GM19455 (cell line): ENCODE measurements around the gene NEUROD6.

Experiments
- ATAC-seq: cut with Tn5 transposase; IDR thresholded peaks from one replicate; pipeline ENCODE4 v1.9.1; 2021; ENCODE audit not compliant: unreplicated experiment

Gene NEUROD6

DNA sequence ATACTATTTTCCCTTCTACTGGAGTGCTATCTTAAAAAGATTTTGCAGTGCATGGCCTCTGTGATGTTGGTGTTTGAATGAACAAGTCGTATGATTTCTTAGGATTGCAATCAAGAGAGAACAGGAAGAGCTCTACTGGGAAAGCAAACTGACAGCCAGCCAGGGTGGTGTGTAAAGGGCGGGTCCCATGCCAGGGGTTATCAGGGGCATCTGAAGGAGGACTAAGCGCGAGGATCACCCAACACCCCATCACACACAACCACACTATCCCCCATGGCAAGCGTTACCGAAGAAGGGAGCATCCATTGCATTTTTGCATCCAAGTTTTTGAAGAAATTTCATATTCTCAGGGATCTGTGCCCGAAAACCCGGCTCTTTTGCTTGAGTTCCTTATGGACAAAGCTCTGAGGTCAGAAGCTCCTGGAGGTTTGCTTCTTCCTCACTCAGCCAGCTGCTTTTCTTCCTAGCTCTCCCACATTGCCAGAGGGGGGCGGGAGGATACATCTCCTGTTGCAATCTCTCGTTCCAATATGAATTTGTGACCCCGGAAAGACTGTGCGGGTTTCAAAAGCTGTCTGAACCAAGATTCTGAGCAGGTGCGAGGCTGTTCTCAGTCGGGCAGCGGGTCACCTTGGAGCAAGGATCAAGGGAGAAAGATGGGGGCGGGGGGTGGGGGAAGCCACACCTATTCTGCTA is 5.2 kb downstream of the NEUROD6 start:
- no peak for ATAC-seq

GRCh38 chr7:31333291-31333690 is 7.2 kb downstream of the NEUROD6 start:
- ATAC-seq, result no peak

DNA sequence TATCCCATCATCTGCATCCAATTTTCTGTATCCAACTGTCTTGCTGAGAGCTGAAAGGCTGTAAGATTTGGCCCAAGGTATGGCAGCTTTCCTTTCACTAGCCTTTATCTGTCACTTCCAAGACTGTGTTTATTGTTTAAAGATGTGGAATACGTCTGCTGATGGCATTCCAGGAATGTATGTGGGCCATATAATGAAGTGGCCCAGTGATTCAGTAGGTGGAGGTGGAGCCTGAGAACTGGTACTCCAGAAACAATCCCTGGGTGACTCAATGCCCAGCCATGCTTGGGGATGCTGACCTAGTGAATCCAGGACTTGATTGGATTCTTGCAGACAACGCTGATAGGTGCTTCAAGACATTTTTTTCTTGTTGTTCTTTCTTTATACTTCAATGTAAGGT is 13.5 kb downstream of the NEUROD6 start:
- no peak for ATAC-seq

GRCh38 chr7:31326416-31326815 is 14.1 kb downstream of the NEUROD6 start:
- ATAC-seq, result no peak

GRCh38 chr7:31323101-31323500 is 17.4 kb downstream of the NEUROD6 start:
- ATAC-seq, result no peak

- ATAC-seq, result no peak
Observed at GRCh38 chr7:31320675-31321074, 19.9 kb downstream of the NEUROD6 start.

GRCh38 chr7:31318313-31318712 is 22.2 kb downstream of the NEUROD6 start:
- ATAC-seq, result no peak

- ATAC-seq, result no peak
Observed at GRCh38 chr7:31316876-31317275, 23.6 kb downstream of the NEUROD6 start.

- ATAC-seq, result no peak
Observed at GRCh38 chr7:31315758-31316157, 24.8 kb downstream of the NEUROD6 start.

DNA sequence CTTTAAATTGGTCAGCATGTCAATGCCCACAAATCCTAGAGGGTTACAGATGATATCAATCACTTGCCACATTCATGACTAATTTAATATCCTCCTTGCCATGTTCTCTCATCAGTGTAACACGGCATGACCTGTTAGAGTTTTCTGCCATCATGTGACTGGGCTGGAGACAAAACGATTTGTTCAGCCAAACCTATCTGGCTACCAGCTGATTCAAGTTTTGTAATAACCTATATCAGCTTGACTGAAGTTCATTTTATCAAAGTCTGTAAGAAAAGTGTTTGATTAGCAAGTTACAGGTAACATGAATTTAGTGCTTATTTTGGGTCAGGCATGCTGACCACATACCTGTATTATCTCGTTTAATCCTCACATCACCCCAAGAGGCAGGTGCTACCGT is 25.7 kb downstream of the NEUROD6 start:
- ATAC-seq, result no peak

DNA sequence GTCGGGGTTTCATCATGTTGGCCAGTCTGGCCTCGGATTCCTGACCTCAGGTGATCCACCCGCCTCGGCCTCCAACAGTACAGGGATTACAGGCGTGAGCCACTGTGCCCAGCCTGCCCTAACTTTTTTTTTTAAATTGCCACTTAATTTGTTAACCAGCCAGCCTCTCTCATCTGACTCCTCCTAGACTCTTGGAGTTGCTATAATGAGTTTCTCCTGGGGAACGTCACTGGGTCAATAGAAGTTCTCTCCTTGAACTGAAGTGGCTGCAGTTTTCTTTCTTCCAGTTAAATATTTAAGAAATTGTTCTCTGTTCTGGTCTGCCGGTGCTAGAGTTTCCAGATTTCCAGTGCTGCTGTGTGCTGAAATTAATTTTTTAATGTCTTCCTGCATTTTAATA is 27.6 kb downstream of the NEUROD6 start:
- no peak for ATAC-seq

GRCh38 chr7:31311552-31311951 is 29.0 kb downstream of the NEUROD6 start:
- ATAC-seq, result no peak

DNA sequence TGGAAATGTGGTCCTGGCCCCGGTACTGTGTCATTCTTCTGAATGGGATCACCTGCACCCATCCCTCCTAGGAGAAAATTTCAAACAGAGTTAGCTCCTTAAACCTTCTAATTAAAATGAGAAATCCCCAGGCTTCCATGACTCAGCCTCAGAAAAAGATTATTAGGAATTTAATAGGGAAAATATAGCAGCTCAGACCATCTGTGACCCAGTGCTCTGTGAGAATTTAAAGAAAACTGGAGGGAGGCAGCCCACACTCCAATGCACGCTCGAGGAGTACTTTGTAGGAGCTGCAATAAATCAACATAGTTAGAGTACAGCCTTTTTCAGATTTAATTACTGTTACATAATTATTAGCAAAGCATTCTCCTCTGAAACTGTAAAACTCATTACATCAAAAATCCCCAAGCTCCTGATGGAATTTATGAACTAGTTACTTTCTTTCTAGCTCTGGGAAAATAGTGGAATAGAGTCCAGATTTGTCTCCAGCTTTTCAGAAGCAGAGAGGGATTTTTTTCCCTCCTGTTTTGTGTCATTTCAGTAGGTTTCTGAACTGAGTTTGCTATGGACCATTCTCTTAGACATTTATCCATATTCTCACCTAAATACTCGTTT is 30.1 kb downstream of the NEUROD6 start:
- ATAC-seq, result no peak

- ATAC-seq, result no peak
Observed at GRCh38 chr7:31309407-31309806, 31.1 kb downstream of the NEUROD6 start.

DNA sequence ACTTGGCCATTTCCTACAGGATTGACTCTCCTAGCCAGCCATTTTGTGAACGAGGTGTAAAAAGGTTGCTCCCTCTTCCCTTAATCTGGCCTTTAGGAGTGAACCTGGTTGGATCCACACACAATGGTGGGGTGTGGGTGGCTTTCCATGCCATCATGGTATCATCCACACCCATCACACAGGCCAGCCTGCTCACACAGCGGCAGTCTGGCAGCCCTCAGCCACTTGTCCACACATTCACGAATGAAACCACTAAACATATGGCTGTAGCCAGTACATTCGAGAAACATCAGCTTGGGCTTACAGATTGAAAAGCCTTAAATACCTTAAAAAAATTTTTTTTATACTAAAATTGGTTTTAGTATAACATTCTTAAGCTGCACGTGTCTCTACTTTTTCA is 31.9 kb downstream of the NEUROD6 start:
- ATAC-seq, result no peak

DNA sequence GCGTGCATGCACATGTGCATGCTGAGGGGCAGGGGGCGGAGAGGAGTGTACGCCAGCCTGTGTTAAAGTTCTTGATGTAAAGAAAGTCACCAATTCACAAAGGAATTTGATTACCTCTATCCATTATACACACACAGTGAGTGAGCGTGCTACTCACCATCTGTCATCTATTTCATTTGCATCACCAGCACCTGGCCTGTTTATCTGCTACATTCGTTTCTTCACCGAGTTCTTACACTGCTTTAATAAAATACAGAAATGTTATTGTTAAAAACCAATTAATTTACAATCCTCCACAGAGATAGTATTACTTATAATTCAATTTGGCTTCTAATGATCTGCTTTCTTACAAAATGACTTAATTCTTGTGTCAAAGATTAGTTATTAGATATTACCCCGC is 32.6 kb downstream of the NEUROD6 start:
- ATAC-seq, result no peak

GRCh38 chr7:31305260-31305659 is 35.3 kb downstream of the NEUROD6 start:
- no peak for ATAC-seq

GRCh38 chr7:31304446-31304845 is 36.1 kb downstream of the NEUROD6 start:
- ATAC-seq, result no peak

DNA sequence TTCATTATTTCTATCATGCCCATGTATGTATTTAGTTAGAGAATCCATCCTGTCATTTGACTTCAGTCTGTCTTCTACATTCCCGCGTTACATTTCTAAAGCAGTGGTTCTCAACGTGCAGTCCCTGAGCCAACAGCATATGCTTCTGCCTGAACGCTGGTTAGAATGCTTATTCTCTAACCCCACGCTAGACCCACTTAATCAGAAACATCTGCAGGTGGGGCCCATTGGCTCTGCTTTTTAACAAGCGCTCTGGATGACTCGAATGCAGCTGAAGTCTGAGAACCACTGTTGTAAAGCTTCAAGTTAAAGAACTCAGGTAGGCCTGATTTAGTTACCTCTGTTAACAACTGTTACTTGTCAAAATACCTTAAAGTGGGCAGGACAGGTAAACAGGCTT is 38.2 kb downstream of the NEUROD6 start:
- ATAC-seq, result no peak

DNA sequence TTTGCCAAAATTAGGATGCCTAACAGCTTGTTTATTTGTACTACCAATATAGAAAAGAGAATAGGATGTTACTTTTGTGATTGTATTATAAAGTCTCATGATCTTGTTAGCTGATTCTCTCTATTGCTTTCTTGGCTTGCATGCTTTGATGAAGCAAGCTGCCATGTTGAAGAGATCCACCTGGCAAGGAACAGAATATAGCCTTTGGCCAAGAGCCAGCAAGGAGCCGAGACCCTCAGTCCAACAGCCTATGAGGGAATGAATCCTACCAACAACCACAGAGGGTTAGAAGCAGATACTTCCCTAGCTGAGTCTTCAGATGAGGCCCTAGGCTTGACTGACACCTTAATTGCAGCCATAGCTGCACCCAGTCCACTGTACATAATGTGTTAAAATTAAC is 41.2 kb downstream of the NEUROD6 start:
- ATAC-seq, result no peak

DNA sequence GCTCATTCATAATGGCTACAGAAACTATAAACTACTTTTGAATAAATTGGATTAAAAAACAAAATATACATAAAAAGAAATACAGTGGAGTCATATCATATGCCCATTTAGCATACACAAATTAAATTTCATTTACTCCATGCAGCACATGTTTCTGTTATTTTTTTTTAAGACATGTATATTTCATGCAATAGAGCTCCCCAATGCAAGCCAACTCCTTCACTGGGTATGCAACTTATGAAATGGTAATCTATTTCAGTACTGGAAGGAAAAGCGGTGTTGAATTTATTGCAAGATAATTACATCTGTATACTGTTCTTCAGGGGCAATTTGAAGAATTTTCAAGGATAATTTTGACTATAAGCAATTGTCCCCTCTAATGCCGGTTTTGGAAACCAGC is 49.9 kb downstream of the NEUROD6 start:
- ATAC-seq, result no peak
